GM21737 (cell line): ENCODE measurements around the gene ZDHHC9.

Experiments used
- ATAC-seq: cut with Tn5 transposase; IDR thresholded peaks from one replicate; pipeline ENCODE4 v1.9.1; 2021; ENCODE audit warnings: mild to moderate bottlenecking, moderate library complexity; ENCODE audit not compliant: unreplicated experiment

The ZDHHC9 gene

DNA sequence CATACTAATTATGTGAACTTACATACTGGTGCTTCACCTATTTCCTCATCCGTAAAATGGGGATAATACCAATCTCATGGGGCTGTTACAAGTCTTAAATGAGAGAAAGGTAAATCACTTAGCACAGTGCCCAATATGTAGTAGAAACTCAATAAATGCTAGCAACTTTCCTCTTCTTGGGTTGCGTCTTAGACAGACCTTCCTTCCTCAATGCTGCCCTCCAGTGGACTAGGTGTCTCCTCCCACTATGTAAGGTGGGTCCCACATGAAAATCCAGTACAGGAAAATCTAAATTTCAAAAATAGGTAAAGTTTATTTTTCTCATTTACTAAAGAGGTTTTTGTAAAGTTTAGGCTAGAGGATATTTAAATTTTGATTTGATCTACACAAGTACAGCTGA lies 20.6 kb downstream of the ZDHHC9 start:
- no peak for ATAC-seq

DNA sequence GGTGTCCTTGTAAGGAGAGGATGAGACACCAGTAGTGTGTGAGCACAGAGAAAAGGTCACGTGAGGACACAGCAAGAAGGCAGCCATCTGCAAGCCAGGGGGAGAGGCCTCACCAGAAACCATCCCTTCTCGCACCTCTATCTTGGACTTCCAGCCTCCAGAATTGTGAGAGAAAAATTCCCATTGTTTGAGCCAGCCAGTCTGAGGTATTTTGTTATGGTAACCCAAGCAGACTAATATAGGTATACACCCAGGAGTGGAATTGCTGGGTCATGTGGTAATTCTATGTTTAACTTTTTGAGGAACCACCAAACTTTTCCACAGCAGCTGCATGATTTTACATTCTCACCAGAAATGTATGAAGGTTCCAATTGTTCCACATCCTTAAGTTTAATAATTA lies 25.6 kb downstream of the ZDHHC9 start:
- no peak for ATAC-seq

DNA sequence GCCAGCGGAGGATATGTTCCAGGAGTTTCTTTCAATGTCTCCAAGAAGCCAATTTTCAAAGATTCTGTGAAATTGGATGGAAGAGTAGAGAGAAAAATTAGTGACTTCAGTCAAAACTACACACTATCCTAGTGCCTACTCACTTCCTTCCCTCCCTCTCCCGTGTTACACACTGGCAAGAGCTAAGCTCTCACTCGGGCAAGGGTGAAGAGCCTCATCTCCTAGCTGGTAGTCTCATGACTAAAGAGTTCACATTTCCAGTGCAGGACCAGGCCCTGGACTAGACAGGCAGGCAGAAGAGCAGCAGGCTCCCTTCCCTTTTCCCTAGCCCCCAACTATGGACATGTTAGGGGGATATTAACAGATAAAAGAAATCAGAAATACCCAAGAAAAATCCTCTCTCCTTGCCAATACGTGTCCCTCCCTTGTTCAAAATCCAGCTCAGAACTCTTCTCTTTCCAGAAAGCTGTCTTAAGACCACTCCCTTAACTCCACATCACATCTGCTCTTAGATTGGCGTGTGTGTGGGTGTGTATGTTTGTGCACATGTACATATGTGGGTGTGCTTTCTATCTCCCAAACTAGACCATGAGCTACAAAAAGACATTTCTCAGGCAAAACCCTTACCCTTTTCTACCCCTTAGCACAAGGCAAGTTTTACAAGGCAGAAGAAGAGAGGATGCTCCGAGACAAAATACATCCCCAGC lies 29.9 kb downstream of the ZDHHC9 start:
- no peak for ATAC-seq

DNA sequence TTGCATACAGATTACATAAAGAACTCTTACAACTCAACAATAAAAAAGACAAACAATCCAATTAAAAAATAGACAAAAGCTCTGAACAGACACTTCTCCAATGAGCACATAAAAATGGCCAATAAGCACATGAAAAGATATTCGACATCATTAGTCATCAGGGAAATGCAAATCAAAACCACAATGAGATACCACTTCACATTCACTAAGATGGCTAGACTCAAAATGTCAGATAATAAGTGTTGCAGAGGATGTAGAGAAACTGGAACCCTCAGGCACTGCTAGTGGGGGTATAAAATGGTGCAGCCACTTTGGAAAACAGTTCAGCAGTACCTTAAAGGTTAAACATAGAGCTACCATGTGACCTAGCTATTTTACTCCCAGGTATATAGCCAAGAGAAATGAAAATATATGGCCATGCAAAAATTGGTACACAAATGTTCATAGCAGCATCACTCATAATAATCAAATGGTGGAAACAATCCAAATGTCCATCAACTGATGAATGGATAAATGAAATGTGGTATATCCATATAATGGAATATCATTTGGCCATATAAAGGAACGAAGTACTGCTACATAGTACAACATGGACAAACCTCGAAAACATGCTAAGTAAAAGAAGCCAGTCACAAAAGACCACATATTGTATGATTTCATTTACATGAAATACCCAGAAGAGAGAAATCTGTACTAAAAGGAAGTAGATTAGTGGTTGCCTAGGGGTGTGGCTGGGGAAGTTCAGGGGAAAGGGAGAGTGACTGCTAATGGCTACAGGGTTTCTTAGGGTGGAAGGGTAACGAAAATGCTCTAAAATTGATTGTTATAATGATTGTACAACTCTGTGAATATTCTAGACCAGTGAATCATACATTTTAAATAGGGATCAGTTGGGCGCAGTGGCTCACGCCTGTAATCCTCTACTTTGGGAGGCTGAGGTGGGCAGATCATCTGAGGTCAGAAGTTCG lies 34.6 kb downstream of the ZDHHC9 start:
- no peak for ATAC-seq

DNA sequence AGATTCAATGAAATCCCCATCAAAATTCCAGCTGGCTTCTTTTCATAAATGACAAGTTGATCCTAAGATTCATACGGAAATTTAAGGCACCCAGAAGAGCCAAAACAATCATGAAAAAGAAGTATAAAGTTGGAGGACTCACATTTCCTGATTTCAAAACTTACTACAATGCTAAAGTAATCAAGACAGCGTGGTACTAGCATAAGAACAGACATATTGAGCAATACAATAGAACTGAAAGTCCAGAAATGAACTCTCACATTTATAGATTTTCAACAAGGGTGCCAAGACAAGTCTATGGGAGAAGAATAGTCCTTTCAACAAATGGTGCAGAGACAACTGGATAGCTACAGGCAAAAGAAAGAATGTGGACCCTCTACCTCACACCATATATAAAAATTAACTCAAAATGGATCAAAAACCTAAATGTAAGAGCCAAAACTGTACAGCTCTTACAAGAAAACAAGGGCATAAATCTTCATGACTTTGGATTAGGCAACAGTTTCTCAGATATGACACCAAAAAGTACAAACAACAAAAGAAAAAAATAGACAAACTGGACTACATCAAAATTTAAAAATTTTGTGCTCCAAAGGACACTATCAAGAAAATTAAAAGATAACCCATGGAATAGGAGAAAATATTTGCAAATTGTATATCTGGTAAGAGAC lies 35.4 kb downstream of the ZDHHC9 start:
- ATAC-seq, result no peak

- ATAC-seq, result no peak
Measured at GRCh38 chrX:129804806-129805205, 38.9 kb downstream of the ZDHHC9 start.

GRCh38 chrX:129802863-129803262 lies 40.8 kb downstream of the ZDHHC9 start:
- no peak for ATAC-seq

DNA sequence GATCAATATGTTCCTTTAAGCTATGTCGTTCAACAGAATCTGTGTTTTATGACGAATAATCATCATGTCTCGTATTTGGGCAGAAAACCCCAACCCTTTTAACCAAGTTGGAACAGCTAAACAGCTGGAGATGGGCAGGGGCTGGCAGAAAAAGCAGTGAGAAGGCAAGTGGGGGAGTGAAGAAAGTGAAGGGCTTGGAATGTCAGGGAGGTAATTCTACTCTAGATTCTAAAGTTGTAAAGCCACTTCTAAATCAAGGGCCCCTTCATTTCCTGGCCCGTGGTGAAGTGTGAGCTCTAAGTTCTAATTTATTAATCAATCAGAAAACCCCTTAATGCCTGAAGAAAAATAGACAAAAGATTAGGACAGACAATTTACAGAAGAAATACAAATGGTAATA lies 43.5 kb downstream of the ZDHHC9 start:
- ATAC-seq, result no peak

DNA sequence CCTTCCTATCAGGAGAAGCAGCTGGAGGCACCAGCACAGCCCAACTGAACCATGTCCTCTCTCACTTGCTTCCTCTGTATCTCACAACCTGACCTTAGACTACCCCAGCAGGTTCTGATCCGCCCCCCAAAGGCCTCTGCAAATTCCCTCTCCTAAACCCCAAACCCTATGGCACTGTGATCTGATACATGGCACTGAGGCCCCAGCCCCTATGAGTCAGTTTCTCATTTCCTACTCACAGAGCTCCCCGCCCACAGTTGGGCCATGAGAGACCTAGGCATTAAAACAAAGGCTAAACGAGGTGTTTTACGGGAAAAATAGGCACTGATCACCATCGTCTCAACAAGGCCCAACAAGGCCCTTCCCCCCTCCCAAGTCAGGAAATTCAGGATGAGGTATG lies 44.8 kb downstream of the ZDHHC9 start:
- ATAC-seq, result no peak

DNA sequence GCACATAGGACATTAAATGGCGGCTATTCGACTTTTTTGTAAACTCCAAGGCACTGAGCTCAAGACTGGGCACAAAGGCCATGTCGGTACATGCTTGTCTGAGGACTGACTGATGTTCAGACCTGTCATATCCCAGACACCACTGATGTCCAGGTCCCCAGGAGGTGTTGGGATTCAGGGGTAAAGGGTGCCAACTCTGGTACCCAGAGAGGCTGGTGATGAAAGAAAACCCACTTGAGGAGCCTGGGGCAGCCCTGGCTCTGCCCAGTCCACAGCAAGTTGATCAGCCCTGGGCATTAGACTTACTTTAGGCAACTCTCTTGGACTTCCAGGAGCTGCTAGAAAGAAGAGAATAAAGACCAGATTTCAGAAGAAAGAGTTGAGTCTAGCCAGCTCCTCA lies 45.2 kb downstream of the ZDHHC9 start:
- no peak for ATAC-seq

GRCh38 chrX:129797251-129797906 lies 46.3 kb downstream of the ZDHHC9 start:
- ATAC-seq, result no peak

DNA sequence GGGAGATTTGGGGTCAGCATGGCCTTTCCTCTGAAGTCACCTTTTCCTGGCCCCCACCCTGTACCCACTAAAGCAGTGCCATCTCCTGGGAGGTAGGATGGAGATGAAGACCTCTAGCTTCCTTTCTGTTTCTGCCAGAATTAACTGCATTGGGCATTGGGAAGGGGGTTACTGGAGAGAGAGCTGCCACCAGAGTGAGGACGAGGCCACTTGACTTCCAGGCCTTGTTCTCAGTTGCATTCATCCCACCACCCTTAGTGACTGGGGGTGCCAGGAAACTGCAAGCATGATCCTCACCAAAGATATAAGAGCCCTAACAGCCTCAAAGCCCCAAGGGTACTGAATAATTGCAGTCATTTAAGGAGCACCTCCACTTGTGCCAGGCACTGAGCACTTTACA lies 48.1 kb downstream of the ZDHHC9 start:
- ATAC-seq, result no peak

GRCh38 chrX:129793604-129794191 lies 50.0 kb downstream of the ZDHHC9 start:
- no peak for ATAC-seq

- no peak for ATAC-seq
Measured at GRCh38 chrX:129792586-129793291, 50.9 kb downstream of the ZDHHC9 start.

DNA sequence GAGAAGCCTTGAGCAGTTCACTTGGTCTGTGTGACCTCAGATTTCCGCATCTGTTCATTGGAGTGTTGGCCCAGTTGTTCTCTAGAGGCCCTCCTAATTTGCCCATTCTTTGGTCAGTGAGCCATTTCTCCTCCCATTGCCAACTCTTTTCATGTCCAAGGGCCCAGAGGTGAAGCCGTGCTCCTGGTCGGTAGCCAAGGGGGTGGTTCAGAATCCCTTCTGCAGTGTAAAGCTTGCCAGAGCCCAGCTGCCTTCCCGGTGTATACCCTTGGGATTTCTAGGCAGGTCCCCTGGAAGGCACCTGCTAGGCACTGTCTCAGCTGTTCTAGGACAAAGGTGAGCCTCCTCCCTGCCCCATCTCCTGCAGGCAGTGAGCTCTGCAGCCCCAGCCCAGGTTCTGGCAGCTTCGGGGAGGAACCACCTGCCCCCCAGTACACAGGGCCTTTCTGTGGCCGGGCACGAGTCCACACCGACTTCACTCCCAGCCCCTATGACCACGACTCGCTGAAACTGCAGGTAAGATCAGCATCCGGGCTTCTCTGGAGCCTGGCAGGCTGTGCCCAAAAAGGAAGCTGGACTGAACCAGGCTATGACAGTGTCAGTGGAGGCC lies 51.6 kb downstream of the ZDHHC9 start:
- ATAC-seq, result no peak

DNA sequence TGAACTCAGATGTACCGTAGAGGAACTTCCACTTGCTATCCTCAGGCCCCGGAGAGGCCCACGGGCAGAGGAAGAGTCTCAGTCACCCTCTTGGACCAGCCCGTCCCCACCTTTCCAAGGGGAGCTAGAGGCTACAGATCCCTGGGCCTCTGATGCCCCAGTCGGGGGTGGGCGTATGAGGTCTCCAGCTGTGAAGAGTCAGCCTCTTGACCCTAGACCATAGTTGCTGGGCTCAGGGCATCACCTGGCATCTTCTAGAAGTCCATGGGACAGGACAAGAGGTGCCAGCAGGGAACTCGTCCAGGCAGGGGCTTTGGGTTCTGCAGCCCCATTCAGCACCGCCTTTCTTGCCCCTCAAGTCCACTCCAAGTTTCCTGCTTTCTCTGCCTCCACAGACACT lies 52.4 kb downstream of the ZDHHC9 start:
- ATAC-seq, result no peak

- no peak for ATAC-seq
Measured at GRCh38 chrX:129790808-129791207, 52.9 kb downstream of the ZDHHC9 start.

DNA sequence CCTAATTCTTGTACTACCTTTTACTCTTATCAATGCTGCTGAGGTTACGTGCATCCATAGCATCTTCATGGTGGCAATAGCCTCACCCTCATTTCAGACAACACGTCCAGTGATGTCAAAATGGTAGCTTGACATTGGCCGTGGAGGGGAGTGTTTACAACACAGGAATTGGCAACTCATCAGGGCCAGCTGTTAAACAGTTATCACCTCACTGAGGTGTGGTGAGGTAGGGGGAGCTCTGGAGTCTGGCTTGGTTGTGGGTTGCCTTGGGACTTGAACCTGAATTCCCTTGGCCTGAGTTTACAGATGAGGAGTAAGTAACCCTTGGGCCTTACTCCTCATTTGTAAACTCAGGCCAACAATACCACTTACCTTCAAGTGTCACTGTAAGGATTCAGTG lies 53.5 kb downstream of the ZDHHC9 start:
- ATAC-seq, result no peak

DNA sequence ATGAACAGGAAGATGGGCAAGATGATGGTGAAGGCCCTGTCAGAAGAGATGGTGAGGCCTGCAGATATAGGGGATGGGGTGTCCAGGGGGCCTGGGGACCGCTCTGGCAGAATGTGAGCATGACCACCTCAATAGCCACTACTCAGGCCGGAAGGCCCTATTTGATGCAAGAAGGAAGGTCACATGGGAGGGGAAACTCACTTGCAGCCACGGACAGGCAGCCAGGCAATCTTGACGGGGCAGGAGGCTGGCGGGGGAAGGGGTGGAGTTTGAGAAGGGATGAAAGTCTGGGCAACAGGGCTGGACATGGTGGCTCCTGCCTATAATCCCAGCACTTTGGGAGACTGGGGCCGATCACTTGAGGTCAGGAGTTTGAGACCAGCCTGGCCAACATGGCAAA lies 55.2 kb downstream of the ZDHHC9 start:
- ATAC-seq, result no peak
